OCI-LY3 (cell line): ENCODE measurements around the gene CFAP44.

Experiments used
- CTCF ChIP-seq: fragments of 200-600, 300-600 bp; sonication (generic); IDR thresholded peaks from 2 replicates; pipeline ENCODE4 v1.5.1; 2014; ENCODE audit warnings: antibody characterized with exemption, low read length, low read depth
- EZH2phosphoT487 ChIP-seq: fragments of 200-600 bp; shearing (Covaris generic); IDR thresholded peaks from 2 replicates; pipeline ENCODE4 v1.6.1; 2018; ENCODE audit warnings: antibody characterized with exemption, mixed run types, low read depth

- TF ChIP-seq CTCF: no peak
- TF ChIP-seq EZH2phosphoT487: no peak
Measured at GRCh38 chr3:113423699-113424098, 17.6 kb downstream of the CFAP44 start.
